ENCODE measurements around the gene VWCE. TPM values are rescaled to one million over a fixed set of nuclear protein-coding genes. Genes with fewer than 3 reads are reported as not detected.

The VWCE gene
- total RNA-seq, 3 donors from 2014 or later, result 0.17 to 1.9 (median 0.55) TPM

DNA sequence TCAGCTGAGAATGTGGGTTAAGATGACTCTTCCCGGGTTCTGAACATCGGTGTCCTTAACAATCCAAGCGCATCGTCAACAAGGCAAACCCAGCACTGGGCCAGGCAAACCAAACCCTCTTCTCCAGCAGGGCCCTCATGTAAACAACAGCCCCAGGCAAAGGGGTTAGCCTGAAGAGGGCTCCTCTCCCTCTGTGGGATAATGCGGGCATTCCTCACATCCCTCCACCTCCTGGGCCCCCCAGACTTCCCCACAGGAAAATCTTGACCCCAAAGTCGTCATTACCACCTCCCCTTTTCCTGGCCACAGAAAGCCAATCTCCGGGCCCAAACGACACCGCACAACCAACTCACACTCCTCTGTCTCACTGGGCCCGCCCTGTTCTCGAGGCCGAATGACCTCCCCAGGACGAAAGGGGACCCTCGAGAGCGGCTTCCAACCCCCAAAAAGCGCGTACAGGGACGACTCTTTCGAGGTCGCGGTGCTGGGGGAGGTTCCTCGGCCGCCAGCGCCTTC, 37.2 kb upstream of the VWCE start:
- TF ChIP-seq CTCF (IDR thresholded peaks at IDR 0.05), result no peak
- DNase-seq, result no peak
- peaks cover 28% of the 10 kb centered on the region for H3K4me1 ChIP-seq (ENCODE audit: low read depth)

GRCh38 chr11:61331651-61332050, 36.5 kb upstream of the VWCE start:
- H3K4me1 ChIP-seq (ENCODE audit: low read depth), result peaks cover 28% of the 10 kb centered on the region
- no peaks in the 10 kb centered on the region for H3K36me3 ChIP-seq (ENCODE audit: low read depth)
- intact Hi-C loops (cut with DNase I, micrococcal nuclease), result no loop called here
- ATAC-seq (no peak), DNase-seq (no peak)
- no peak for TF ChIP-seq CTCF (IDR thresholded peaks at IDR 0.05)
- no peaks in the 10 kb centered on the region for H3K9me3 ChIP-seq
- H3K4me3 ChIP-seq, result no peak overlapping the region

More for the DNA sequence above, 37.2 kb upstream of the VWCE start:
- Histone ChIP-seq H3K36me3 (ENCODE audit: low read depth) (no peaks in the 10 kb centered on the region), H3K4me3 (peak overlapping the region; percentile 100), H3K9me3 (no peaks in the 10 kb centered on the region)
- ATAC-seq, result no peak
- intact Hi-C loops (cut with DNase I, micrococcal nuclease), result no loop called here

DNA sequence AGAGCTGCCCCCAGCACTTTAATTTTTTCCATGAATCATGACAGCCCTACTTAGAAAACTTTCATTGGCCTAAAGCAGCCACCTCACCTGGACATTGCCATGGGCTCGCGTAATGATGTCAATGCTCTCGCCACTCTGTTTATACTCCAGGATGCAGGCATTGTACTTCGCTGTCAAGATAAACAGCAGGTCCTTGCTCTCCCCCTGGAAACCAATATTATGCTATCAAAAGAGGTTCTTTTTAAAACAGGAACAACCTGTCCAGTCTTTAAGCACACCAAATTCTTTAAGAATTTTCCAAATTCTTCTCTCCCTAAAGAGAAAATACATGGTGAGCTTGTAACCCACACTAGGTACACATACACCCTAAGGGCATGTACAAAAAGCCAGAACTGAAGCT, 34.8 kb upstream of the VWCE start:
- H3K9me3 ChIP-seq, result no peaks in the 10 kb centered on the region

DNA sequence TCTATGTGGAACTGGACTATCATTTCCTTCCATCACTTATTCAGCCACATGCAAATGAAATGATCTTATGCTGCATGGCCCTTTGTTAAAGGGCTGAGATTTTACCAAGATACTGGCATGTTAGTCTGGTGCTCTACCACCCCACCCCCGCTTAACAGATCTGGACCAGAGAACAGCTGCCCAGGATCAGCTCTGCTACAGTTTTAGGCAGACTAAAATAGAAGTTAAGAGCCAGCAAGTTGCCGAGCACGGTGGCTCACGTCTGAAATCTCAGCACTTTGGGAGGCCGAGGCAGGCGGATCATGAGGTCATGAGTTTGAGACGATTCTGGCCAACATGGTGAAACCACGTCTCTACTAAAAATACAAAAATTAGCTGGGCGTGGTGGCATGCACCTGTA, 33.2 kb upstream of the VWCE start:
- no peak for TF ChIP-seq CTCF (IDR thresholded peaks at IDR 0.05)
- Histone ChIP-seq H3K4me3 (no peak overlapping the region), H3K4me1 (ENCODE audit: low read depth) (peaks cover 14% of the 10 kb centered on the region), H3K36me3 (ENCODE audit: low read depth) (no peaks in the 10 kb centered on the region), H3K9me3 (no peaks in the 10 kb centered on the region)
- no peak for DNase-seq
- intact Hi-C loops (cut with DNase I, micrococcal nuclease), result no loop called here
- ATAC-seq, result no peak

More for the DNA sequence above, 34.8 kb upstream of the VWCE start:
- TF ChIP-seq CTCF (IDR thresholded peaks at IDR 0.05), result no peak
- intact Hi-C loops (cut with DNase I, micrococcal nuclease), result no loop called here
- H3K4me1 ChIP-seq (ENCODE audit: low read depth), result peaks cover 16% of the 10 kb centered on the region
- ATAC-seq (no peak), DNase-seq (no peak)
- H3K36me3 ChIP-seq (ENCODE audit: low read depth), result no peaks in the 10 kb centered on the region
- H3K4me3 ChIP-seq, result no peak overlapping the region

DNA sequence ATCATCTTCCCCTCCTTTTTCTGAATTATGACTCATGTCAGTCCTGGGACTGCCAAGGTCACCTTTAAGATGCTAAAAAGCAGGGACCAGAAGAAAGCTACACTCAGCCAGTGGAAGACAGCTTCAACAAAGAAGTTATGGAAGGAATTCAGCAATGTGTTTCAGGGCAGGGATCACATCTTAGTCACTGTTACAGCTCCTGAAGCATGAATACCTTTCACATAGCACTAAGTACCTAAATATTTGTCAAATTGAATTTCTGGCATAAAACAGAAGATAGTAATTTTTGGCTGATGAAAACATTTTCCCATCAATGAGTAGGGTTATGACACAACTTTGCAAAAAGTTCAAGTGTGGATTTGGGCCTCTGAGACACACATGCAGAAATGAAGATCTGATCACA, 32.6 kb upstream of the VWCE start:
- H3K4me1 ChIP-seq (ENCODE audit: low read depth), result peaks cover 14% of the 10 kb centered on the region
- DNase-seq (no peak), ATAC-seq (no peak)
- intact Hi-C loops (cut with DNase I, micrococcal nuclease), result no loop called here
- H3K9me3 ChIP-seq, result no peaks in the 10 kb centered on the region
- H3K4me3 ChIP-seq, result no peak overlapping the region
- no peaks in the 10 kb centered on the region for H3K36me3 ChIP-seq (ENCODE audit: low read depth)
- no peak for TF ChIP-seq CTCF (IDR thresholded peaks at IDR 0.05)

Data from mucosa of descending colon (tissue), 3 donors.